ENCODE measurements around the gene CD44.
A peak's percentile ranks its signal among the peaks of the same experiment; 100 is the strongest.
"Not testable (repeated sequence)": the region's sequence is repeated elsewhere in the genome, so short reads cannot be mapped to it uniquely, and the experiment has no call there.

The CD44 gene

GRCh38 chr11:35215945-35216344, 77.0 kb downstream of the CD44 start:
- DNase-seq, result peak; percentile 36

GRCh38 chr11:35216962-35217678, 78.1 kb downstream of the CD44 start:
- DNase-seq, result no peak

GRCh38 chr11:35218956-35219355, 80.0 kb downstream of the CD44 start:
- DNase-seq, result peak; percentile 76

- DNase-seq, result peak; percentile 96
Observed at GRCh38 chr11:35223371-35223796, 84.4 kb downstream of the CD44 start.

GRCh38 chr11:35223991-35224390, 85.0 kb downstream of the CD44 start:
- peak; percentile 61 for DNase-seq

GRCh38 chr11:35225946-35226520, 87.1 kb downstream of the CD44 start:
- DNase-seq, result no peak

GRCh38 chr11:35226756-35227155, 87.8 kb downstream of the CD44 start:
- DNase-seq, result not testable (repeated sequence)

GRCh38 chr11:35227576-35228327, 88.8 kb downstream of the CD44 start:
- DNase-seq, result peak; percentile 34

- no peak for DNase-seq
Observed at GRCh38 chr11:35228328-35228725, 89.4 kb downstream of the CD44 start.

- DNase-seq, result no peak
Observed at GRCh38 chr11:35230388-35230787, 91.4 kb downstream of the CD44 start.

- DNase-seq, result no peak
Observed at GRCh38 chr11:35231076-35231860, 92.3 kb downstream of the CD44 start.

- no peak for DNase-seq
Observed at GRCh38 chr11:35232891-35233330, 93.9 kb downstream of the CD44 start.

- DNase-seq, result no peak
Observed at GRCh38 chr11:35233518-35233917, 94.5 kb downstream of the CD44 start.

- no peak for DNase-seq
Observed at GRCh38 chr11:35234460-35235156, 95.6 kb downstream of the CD44 start.

GRCh38 chr11:35235157-35235468, 96.1 kb downstream of the CD44 start:
- no peak for DNase-seq

GRCh38 chr11:35235498-35235897, 96.5 kb downstream of the CD44 start:
- DNase-seq, result no peak

- peak; percentile 63 for DNase-seq
Observed at GRCh38 chr11:35235936-35236666, 97.1 kb downstream of the CD44 start.

GRCh38 chr11:35236667-35237003, 97.7 kb downstream of the CD44 start:
- peak; percentile 80 for DNase-seq

GRCh38 chr11:35237351-35237750, 98.4 kb downstream of the CD44 start:
- DNase-seq, result no peak

GRCh38 chr11:35237860-35238715, 99.1 kb downstream of the CD44 start:
- DNase-seq, result peak; percentile 22

GRCh38 chr11:35238882-35239281, 99.9 kb downstream of the CD44 start:
- no peak for DNase-seq
